Measurements from ENCODE around the gene IL17RC. TPM values are rescaled to one million over a fixed set of nuclear protein-coding genes. Genes with fewer than 3 reads are reported as not detected.

Gene IL17RC
- polyA plus RNA-seq, 4 donors, result 33.2 to 43.9 (median 40.1) TPM

GRCh38 chr3:9976721-9977709 lies 60.1 kb downstream of the IL17RC start:
- DNase-seq (ENCODE audit: low read depth in 4 of 4, low spot score in 3 of 4), result no peak

DNA sequence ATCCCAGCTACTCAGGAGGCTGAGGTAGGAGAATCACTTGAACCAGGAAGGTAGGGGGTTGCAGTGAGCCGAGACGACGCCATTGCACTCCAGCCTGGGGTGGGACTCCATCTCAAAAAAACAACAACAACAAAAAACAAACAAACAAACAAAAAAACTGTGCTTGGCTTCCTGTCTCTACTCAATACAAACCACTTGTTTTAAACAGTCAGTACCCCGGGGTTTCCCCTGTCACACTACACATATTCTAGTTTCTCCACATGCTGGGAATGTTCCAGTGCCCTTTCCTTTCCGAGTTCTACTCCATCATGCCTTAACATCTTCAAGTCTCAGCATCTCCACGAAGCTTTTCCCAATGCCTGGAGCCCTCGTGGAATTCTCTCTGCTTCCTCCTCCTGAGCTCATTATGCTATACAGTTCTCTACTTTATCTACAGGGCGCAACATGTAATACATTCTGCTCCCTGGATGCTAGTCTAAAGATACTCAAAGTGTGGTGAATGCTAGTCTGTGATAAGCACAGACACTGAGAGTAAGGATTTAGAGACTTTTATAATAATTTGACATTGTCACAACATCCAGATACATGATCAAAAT lies 61.9 kb downstream of the IL17RC start:
- no peak for DNase-seq (ENCODE audit: low read depth in 4 of 4, low spot score in 3 of 4)

DNA sequence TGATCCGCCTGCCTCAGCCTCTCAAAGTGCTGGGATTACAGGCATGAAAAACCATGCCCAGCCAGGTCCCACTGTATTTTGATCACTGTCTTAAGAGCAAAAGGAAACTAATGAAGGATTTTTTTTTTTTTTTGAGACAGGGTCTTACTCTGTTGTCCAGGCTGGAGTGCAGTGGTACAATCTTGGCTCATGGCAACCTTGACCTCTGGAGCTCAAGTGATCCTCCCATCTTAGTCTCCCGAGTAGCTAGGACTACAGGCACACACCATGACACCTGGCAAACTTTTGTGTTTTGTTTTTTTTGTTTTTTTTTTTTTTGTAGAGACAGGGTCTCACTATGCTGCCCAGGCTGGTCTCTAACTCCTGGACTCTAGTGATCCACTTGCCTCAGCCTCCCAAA lies 63.4 kb downstream of the IL17RC start:
- no peak for DNase-seq (ENCODE audit: low read depth in 4 of 4, low spot score in 3 of 4)

Other genes with a start within 250 kb of the IL17RC start
- under 1 TPM; 0.08 to 0.15 (median 0.14) TPM for gene CPNE9, start 213.3 kb upstream of the IL17RC start, polyA plus RNA-seq (ENCODE audit: insufficient read length in 4 of 4)
- 10 to 100 TPM; 19.0 to 20.7 (median 19.9) TPM for gene BRPF1, start 185.4 kb upstream of the IL17RC start, polyA plus RNA-seq (ENCODE audit: insufficient read length in 4 of 4)
- 10 to 100 TPM; 47.6 to 61.9 (median 56.1) TPM for gene OGG1, start 167.1 kb upstream of the IL17RC start, polyA plus RNA-seq (ENCODE audit: insufficient read length in 4 of 4)
- 10 to 100 TPM; 18.9 to 22.6 (median 20.0) TPM for gene CAMK1, start 147.2 kb upstream of the IL17RC start, polyA plus RNA-seq (ENCODE audit: insufficient read length in 4 of 4)
- 10 to 100 TPM; 61.6 to 70.9 (median 65.7) TPM for gene TADA3, start 124.6 kb upstream of the IL17RC start, polyA plus RNA-seq (ENCODE audit: insufficient read length in 4 of 4)
- gene ARPC4, start 124.0 kb upstream of the IL17RC start, polyA plus RNA-seq (ENCODE audit: insufficient read length in 4 of 4), result 100 to 1,000 TPM; 142 to 153 (median 142) TPM
- gene TTLL3, start 106.8 kb upstream of the IL17RC start, polyA plus RNA-seq (ENCODE audit: insufficient read length in 4 of 4), result 10 to 100 TPM; 38.6 to 60.3 (median 43.0) TPM
- 10 to 100 TPM; 29.4 to 38.6 (median 33.7) TPM for gene RPUSD3, start 73.1 kb upstream of the IL17RC start, polyA plus RNA-seq (ENCODE audit: insufficient read length in 4 of 4)
- gene CIDEC, start 36.8 kb upstream of the IL17RC start, polyA plus RNA-seq (ENCODE audit: insufficient read length in 4 of 4), result under 1 TPM in 1 of 4 donors, not detected in 3; 0.09 TPM
- 10 to 100 TPM; 47.9 to 50.0 (median 49.4) TPM for gene JAGN1, start 26.5 kb upstream of the IL17RC start, polyA plus RNA-seq (ENCODE audit: insufficient read length in 4 of 4)
- gene IL17RE, start 14.2 kb upstream of the IL17RC start, polyA plus RNA-seq (ENCODE audit: insufficient read length in 4 of 4), result 10 to 100 TPM; 11.0 to 15.2 (median 11.8) TPM
- gene CRELD1, start 16.7 kb downstream of the IL17RC start, polyA plus RNA-seq (ENCODE audit: insufficient read length in 4 of 4), result 10 to 100 TPM; 53.9 to 62.1 (median 58.8) TPM
- 1 to 10 TPM; 3.8 to 4.5 (median 4.1) TPM for gene PRRT3, start 35.3 kb downstream of the IL17RC start, polyA plus RNA-seq (ENCODE audit: insufficient read length in 4 of 4)
- 10 to 100 TPM; 89.6 to 93.6 (median 91.8) TPM for gene EMC3, start 69.7 kb downstream of the IL17RC start, polyA plus RNA-seq (ENCODE audit: insufficient read length in 4 of 4)
- 10 to 100 TPM; 14.4 to 19.3 (median 17.2) TPM for gene FANCD2, start 109.3 kb downstream of the IL17RC start, polyA plus RNA-seq (ENCODE audit: insufficient read length in 4 of 4)
- gene FANCD2OS, start 191.2 kb downstream of the IL17RC start, polyA plus RNA-seq (ENCODE audit: insufficient read length in 4 of 4), result 1 to 10 TPM in 1 of 4 donors, under 1 TPM in 2, not detected in 1; 0.13 to 1.2 (median 0.51) TPM
- gene BRK1, start 198.6 kb downstream of the IL17RC start, polyA plus RNA-seq (ENCODE audit: insufficient read length in 4 of 4), result 100 to 1,000 TPM; 204 to 221 (median 219) TPM
- 10 to 100 TPM; 72.0 to 87.6 (median 83.1) TPM for gene VHL, start 224.7 kb downstream of the IL17RC start, polyA plus RNA-seq (ENCODE audit: insufficient read length in 4 of 4)
- gene IRAK2, start 247.8 kb downstream of the IL17RC start, polyA plus RNA-seq (ENCODE audit: insufficient read length in 4 of 4), result 1 to 10 TPM in 1 of 4 donors, under 1 TPM in 3; 0.65 to 1.1 (median 0.88) TPM

All from right renal pelvis (tissue), 4 donors.